ENCODE results near the gene DIAPH3. TPM values are rescaled to one million over a fixed set of nuclear protein-coding genes. Genes with fewer than 3 reads are reported as not detected.

Gene DIAPH3
- total RNA-seq, 1 experiment from 2014 or later, result 62.3 TPM

DNA sequence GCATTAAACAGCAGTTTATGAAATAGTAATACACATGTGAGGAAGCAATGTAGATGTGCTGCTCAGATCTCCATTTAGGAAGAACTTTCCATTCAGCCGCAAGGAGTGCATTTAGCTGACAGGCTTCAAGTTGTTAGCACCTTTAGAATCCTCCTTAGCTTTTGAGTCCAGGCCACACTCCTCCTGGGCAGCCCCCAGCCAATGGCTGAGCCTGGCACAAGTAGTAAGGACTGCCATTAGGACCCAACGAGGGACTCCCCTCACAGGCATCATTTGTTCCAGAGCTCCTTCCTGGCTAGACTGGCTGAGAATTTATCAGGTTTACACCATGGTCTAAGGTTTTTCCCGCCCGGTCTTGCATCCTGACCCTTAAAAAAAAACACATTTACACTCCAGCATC, 201.4 kb downstream of the DIAPH3 start:
- POLR2A ChIA-PET (ENCODE audit: low non-redundant PET), result no interaction called here
- BruUV-seq (replicated peaks), result no TSS peak
- CTCF ChIA-PET, result no interaction called here
- H3K27ac ChIP-seq (ENCODE audit: low read depth, low read length, poor library complexity, severe bottlenecking), result peak overlapping the region; percentile 49
- H3K4me1 ChIP-seq (ENCODE audit: insufficient read depth, low read length, poor library complexity, severe bottlenecking), result peaks cover 67% of the 10 kb centered on the region
- TF ChIP-seq EZH2 (IDR thresholded peaks at IDR 0.05; ENCODE audit: borderline replicate concordance, low read depth, low read length, poor library complexity, severe bottlenecking), result no peak
- TF ChIP-seq, protein P1, sequence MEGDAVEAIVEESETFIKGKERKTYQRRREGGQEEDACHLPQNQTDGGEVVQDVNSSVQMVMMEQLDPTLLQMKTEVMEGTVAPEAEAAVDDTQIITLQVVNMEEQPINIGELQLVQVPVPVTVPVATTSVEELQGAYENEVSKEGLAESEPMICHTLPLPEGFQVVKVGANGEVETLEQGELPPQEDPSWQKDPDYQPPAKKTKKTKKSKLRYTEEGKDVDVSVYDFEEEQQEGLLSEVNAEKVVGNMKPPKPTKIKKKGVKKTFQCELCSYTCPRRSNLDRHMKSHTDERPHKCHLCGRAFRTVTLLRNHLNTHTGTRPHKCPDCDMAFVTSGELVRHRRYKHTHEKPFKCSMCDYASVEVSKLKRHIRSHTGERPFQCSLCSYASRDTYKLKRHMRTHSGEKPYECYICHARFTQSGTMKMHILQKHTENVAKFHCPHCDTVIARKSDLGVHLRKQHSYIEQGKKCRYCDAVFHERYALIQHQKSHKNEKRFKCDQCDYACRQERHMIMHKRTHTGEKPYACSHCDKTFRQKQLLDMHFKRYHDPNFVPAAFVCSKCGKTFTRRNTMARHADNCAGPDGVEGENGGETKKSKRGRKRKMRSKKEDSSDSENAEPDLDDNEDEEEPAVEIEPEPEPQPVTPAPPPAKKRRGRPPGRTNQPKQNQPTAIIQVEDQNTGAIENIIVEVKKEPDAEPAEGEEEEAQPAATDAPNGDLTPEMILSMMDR (conservative IDR thresholded peaks at IDR 0.05; ENCODE audit: low read depth, low read length), result no peak
- H3K27me3 ChIP-seq (replicated peaks; ENCODE audit: insufficient read depth, low read depth, low read length, poor library complexity), result no peaks in the 10 kb centered on the region
- peaks cover 3% of the 10 kb centered on the region for H3K9me3 ChIP-seq (ENCODE audit: low read depth, low read length, poor library complexity, severe bottlenecking)
- peaks cover 19% of the 10 kb centered on the region for H3K36me3 ChIP-seq (ENCODE audit: insufficient read depth, low read length, poor library complexity, severe bottlenecking)
- intact Hi-C loops (cut with micrococcal nuclease; ENCODE audit: unreplicated experiment), result loop anchor here (5.0 kb wide), 1 partner anchor 130 kb away; no protein-coding TSS in a partner anchor
- DNase-seq (ENCODE audit: low spot score), result no peak
- no peak overlapping the region for H3K4me3 ChIP-seq (ENCODE audit: low read depth, low read length, poor library complexity, severe bottlenecking)

DNA sequence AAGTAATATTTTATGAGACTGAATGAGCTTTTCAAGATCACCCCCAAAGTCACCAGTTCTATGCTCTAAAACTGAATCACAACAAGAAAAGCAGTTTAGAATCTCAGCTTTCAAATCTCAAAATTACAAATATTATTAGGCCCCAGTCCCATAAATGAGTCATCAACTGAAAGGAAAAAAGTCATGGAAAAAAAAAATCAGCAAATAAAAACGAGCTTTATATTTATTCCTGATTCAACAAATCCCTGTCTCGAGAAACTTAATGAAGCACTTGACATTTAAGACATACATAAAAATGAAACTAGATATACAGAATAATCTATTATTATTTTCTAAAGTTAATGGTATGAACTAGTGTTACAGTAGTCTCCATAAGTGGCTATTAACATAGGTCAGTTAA, 203.0 kb downstream of the DIAPH3 start:
- H3K36me3 ChIP-seq (ENCODE audit: insufficient read depth, low read length, poor library complexity, severe bottlenecking), result peaks cover 31% of the 10 kb centered on the region
- peaks cover 3% of the 10 kb centered on the region for H3K9me3 ChIP-seq (ENCODE audit: low read depth, low read length, poor library complexity, severe bottlenecking)
- no peak for DNase-seq (ENCODE audit: low spot score)
- no peak for TF ChIP-seq EZH2 (IDR thresholded peaks at IDR 0.05; ENCODE audit: borderline replicate concordance, low read depth, low read length, poor library complexity, severe bottlenecking)
- TF ChIP-seq, protein P1 (conservative IDR thresholded peaks at IDR 0.05; ENCODE audit: low read depth, low read length), result no peak
- ChIA-PET POLR2A (ENCODE audit: low non-redundant PET) (no interaction called here), CTCF (no interaction called here)
- H3K4me3 ChIP-seq (ENCODE audit: low read depth, low read length, poor library complexity, severe bottlenecking), result no peak overlapping the region
- no peaks in the 10 kb centered on the region for H3K27me3 ChIP-seq (replicated peaks; ENCODE audit: insufficient read depth, low read depth, low read length, poor library complexity)
- H3K4me1 ChIP-seq (ENCODE audit: insufficient read depth, low read length, poor library complexity, severe bottlenecking), result peaks cover 55% of the 10 kb centered on the region
- peak overlapping the region; percentile 49 for H3K27ac ChIP-seq (ENCODE audit: low read depth, low read length, poor library complexity, severe bottlenecking)
- intact Hi-C loops (cut with micrococcal nuclease; ENCODE audit: unreplicated experiment), result loop anchor here (5.0 kb wide), 1 partner anchor 132 kb away; no protein-coding TSS in a partner anchor
- BruUV-seq (replicated peaks), result no TSS peak

DNA sequence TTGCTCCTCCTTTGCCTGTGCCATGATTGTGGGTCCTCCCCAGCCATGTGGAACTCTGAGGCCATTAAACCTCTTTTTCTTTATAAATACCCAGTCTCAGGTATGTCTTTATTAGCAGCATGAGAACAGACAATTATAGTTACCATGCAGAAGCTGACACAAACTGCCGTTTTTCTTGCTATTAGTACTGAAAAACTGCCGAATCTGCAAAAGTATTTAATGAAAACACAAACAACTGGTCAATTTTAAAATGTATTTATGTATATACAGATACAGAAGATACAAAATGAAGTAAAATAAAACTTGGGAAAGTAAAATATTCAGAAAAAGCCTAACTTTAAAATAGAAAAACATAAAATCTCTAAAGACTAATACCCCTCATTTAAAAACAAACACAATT, 206.3 kb downstream of the DIAPH3 start:
- Histone ChIP-seq H3K36me3 (ENCODE audit: insufficient read depth, low read length, poor library complexity, severe bottlenecking) (peaks cover 31% of the 10 kb centered on the region), H3K4me1 (ENCODE audit: insufficient read depth, low read length, poor library complexity, severe bottlenecking) (peaks cover 25% of the 10 kb centered on the region), H3K4me3 (ENCODE audit: low read depth, low read length, poor library complexity, severe bottlenecking) (no peak overlapping the region), H3K9me3 (ENCODE audit: low read depth, low read length, poor library complexity, severe bottlenecking) (peaks cover 3% of the 10 kb centered on the region), H3K27ac (ENCODE audit: low read depth, low read length, poor library complexity, severe bottlenecking) (no peak overlapping the region), H3K27me3 (replicated peaks; ENCODE audit: insufficient read depth, low read depth, low read length, poor library complexity) (no peaks in the 10 kb centered on the region)
- ChIA-PET POLR2A (ENCODE audit: low non-redundant PET) (no interaction called here), CTCF (no interaction called here)
- TF ChIP-seq, protein P1 (conservative IDR thresholded peaks at IDR 0.05; ENCODE audit: low read depth, low read length), result no peak
- TF ChIP-seq EZH2 (IDR thresholded peaks at IDR 0.05; ENCODE audit: borderline replicate concordance, low read depth, low read length, poor library complexity, severe bottlenecking), result no peak
- BruUV-seq (replicated peaks), result no TSS peak
- intact Hi-C loops (cut with micrococcal nuclease; ENCODE audit: unreplicated experiment), result no loop called here
- DNase-seq (ENCODE audit: low spot score), result no peak

Measured in A673 (cell line).